Activated CD8-positive, alpha-beta memory T cell treated with anti-CD3 and anti-CD28 coated beads for 1 hour (primary cell): Measurements from ENCODE around the gene CD99L2.
"Not testable (repeated sequence)": the region's sequence is repeated elsewhere in the genome, so short reads cannot be mapped to it uniquely, and the experiment has no call there.

ENCODE experiments used
- DNase-seq, 2 donors: peaks; one replicate each; pipeline ENCODE4 v3.0.0-alpha.2; 2020; ENCODE audit warnings: low read depth in 1 of 2; ENCODE audit errors: extremely low read depth in 1 of 2

Gene CD99L2

GRCh38 chrX:150897421-150898320 is 797 bp downstream of the CD99L2 start:
- peak in 1 of 2 donors; percentile 1 for DNase-seq

GRCh38 chrX:150896632-150897031 is 1.8 kb downstream of the CD99L2 start:
- no peak for DNase-seq

GRCh38 chrX:150893936-150894335 is 4.5 kb downstream of the CD99L2 start:
- no peak for DNase-seq

- no peak for DNase-seq
Measured at GRCh38 chrX:150889131-150889530, 9.3 kb downstream of the CD99L2 start.

- DNase-seq: no peak
Measured at GRCh38 chrX:150887906-150888465, 10.5 kb downstream of the CD99L2 start.

GRCh38 chrX:150887268-150887667 is 11.2 kb downstream of the CD99L2 start:
- DNase-seq: not testable (repeated sequence)

GRCh38 chrX:150886381-150886780 is 12.1 kb downstream of the CD99L2 start:
- DNase-seq: no peak

- DNase-seq: no peak
Measured at GRCh38 chrX:150880808-150881165, 17.7 kb downstream of the CD99L2 start.

GRCh38 chrX:150879855-150880807 is 18.3 kb downstream of the CD99L2 start:
- DNase-seq: no peak

GRCh38 chrX:150875621-150876020 is 22.8 kb downstream of the CD99L2 start:
- DNase-seq: not testable (repeated sequence)

- DNase-seq: no peak
Measured at GRCh38 chrX:150874448-150874847, 24.0 kb downstream of the CD99L2 start.

GRCh38 chrX:150873616-150874015 is 24.9 kb downstream of the CD99L2 start:
- DNase-seq: no peak

- DNase-seq: no peak
Measured at GRCh38 chrX:150872773-150873336, 25.6 kb downstream of the CD99L2 start.

- DNase-seq: no peak
Measured at GRCh38 chrX:150871341-150871811, 27.1 kb downstream of the CD99L2 start.

- no peak for DNase-seq
Measured at GRCh38 chrX:150870487-150871340, 27.8 kb downstream of the CD99L2 start.

GRCh38 chrX:150870029-150870428 is 28.4 kb downstream of the CD99L2 start:
- no peak for DNase-seq

- DNase-seq: no peak
Measured at GRCh38 chrX:150869450-150869849, 29.0 kb downstream of the CD99L2 start.

- DNase-seq: no peak
Measured at GRCh38 chrX:150868625-150869024, 29.8 kb downstream of the CD99L2 start.

GRCh38 chrX:150864127-150864526 is 34.3 kb downstream of the CD99L2 start:
- no peak for DNase-seq

- DNase-seq: no peak
Measured at GRCh38 chrX:150863191-150863590, 35.3 kb downstream of the CD99L2 start.
